ENCODE measurements around the gene PDE4D. TPM values are rescaled to one million over a fixed set of nuclear protein-coding genes. Genes with fewer than 3 reads are reported as not detected.

PDE4D gene
- total RNA-seq, 1 donor from 2014 or later, result 44.8 TPM

DNA sequence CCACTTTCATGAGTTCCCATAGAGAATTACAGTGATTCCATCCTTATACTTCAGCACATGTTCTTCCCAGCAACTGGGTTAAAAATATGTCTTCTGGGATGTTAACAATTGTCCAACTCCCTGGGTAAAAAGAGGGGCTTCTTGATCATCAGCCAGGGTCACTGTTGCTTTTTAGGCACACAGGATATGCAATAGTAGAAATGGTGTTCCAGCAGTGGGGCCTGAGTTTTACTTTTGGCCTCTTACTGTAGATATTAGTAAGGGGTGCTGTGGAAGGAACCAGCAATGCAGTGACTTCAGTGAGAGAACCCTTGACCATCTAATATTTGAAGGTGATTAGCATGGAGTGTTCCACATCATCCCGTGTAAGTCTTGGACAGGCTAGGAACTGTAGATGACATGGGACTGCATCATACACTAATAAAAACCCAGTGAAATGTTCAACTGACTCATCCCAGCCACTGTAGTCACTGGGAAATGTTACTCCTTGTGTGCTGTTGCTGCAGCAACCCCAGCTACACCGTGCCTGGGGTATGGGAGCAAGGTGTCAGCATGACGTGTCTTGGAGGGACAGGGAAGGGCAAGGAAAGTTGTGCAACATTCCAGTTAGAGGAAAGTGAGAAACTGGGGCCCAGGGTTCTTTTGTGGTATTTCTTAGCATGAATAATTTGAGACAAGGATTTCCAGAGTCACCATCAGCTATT lies 699.8 kb downstream of the PDE4D start:
- H3K27me3 ChIP-seq, result no peaks in the 10 kb centered on the region
- no peak overlapping the region for H3K4me3 ChIP-seq
- no peaks in the 10 kb centered on the region for H3K9me3 ChIP-seq
- no peaks in the 10 kb centered on the region for H3K4me1 ChIP-seq
- H3K27ac ChIP-seq, result no peak overlapping the region
- DNase-seq (ENCODE audit: low spot score in 2 of 2), result no peak
- intact Hi-C loops (cut with DNase I), result loop anchor here (10.0 kb wide), 1 partner anchor 481 kb away; no protein-coding TSS in a partner anchor
- H3K36me3 ChIP-seq, result no peaks in the 10 kb centered on the region
- TF ChIP-seq, protein P1, sequence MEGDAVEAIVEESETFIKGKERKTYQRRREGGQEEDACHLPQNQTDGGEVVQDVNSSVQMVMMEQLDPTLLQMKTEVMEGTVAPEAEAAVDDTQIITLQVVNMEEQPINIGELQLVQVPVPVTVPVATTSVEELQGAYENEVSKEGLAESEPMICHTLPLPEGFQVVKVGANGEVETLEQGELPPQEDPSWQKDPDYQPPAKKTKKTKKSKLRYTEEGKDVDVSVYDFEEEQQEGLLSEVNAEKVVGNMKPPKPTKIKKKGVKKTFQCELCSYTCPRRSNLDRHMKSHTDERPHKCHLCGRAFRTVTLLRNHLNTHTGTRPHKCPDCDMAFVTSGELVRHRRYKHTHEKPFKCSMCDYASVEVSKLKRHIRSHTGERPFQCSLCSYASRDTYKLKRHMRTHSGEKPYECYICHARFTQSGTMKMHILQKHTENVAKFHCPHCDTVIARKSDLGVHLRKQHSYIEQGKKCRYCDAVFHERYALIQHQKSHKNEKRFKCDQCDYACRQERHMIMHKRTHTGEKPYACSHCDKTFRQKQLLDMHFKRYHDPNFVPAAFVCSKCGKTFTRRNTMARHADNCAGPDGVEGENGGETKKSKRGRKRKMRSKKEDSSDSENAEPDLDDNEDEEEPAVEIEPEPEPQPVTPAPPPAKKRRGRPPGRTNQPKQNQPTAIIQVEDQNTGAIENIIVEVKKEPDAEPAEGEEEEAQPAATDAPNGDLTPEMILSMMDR (IDR thresholded peaks at IDR 0.05), result no peak

DNA sequence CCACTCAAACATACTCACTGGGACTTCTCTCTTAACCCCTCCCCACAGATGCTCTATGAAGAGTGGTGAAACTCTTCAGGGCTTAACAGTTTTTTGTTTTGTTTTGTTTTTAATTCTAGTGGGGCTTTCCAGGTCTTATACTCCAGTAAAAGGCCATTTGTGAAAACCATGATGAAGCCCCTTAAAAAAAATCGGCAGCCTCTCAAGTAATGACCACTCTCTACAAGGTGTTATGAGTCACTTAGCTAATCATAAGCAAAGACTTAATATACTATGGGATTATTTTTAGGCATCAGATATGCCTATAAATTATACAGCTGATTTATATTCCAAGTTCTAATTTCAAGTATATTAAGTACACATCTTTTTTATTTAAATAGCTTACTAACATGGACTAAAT lies 702.8 kb downstream of the PDE4D start:
- no peaks in the 10 kb centered on the region for H3K4me1 ChIP-seq
- H3K9me3 ChIP-seq, result no peaks in the 10 kb centered on the region
- no peak for DNase-seq (ENCODE audit: low spot score in 2 of 2)
- TF ChIP-seq, protein P1 (IDR thresholded peaks at IDR 0.05), result no peak
- intact Hi-C loops (cut with DNase I), result loop anchor here (10.0 kb wide), 1 partner anchor 484 kb away; no protein-coding TSS in a partner anchor
- H3K4me3 ChIP-seq, result no peak overlapping the region
- H3K36me3 ChIP-seq, result no peaks in the 10 kb centered on the region
- no peak overlapping the region for H3K27ac ChIP-seq
- no peaks in the 10 kb centered on the region for H3K27me3 ChIP-seq

DNA sequence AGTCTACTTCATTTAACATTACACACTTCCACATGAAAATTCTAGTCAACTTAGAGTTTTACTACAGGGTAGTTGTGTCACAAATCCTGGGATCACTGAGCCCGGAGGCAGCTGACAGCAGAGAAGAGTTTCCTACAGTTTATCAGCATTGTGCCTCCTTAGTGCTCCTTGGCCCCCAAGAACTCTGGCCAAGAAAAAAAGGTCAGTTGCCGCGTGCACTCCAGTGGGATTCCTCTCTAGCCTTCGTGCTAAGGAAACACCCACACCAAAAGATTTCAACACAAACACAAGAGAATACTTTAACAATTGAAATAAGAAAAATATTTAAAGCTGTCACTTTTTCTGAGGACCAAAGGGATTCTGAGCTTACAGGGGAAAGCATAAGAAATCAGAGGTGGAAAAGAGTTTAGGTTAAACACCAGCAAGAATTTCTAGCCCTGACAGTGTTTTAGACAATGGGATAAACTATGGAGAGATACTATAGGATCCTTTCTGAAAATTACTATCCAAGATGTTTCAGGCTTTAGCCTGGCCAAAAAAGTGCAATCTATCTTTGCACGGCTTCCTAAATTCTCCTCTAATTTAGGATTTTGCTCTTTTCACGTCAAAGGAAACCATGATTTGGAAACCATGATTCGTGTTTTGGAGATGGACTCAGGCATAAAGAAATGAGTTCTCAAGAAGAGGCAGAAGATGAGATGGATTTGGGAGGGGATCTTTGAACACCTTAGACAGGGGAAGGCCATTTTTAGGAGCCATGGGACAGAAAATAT lies 703.9 kb downstream of the PDE4D start:
- no peak overlapping the region for H3K4me3 ChIP-seq
- TF ChIP-seq, protein P1 (IDR thresholded peaks at IDR 0.05), result no peak
- no peak for DNase-seq (ENCODE audit: low spot score in 2 of 2)
- no peaks in the 10 kb centered on the region for H3K9me3 ChIP-seq
- intact Hi-C loops (cut with DNase I), result loop anchor here (2.0 to 10.0 kb wide), 3 partner anchors 177 to 608 kb away; no protein-coding TSS in a partner anchor
- no peaks in the 10 kb centered on the region for H3K36me3 ChIP-seq
- no peaks in the 10 kb centered on the region for H3K27me3 ChIP-seq
- no peaks in the 10 kb centered on the region for H3K4me1 ChIP-seq
- H3K27ac ChIP-seq, result no peak overlapping the region

DNA sequence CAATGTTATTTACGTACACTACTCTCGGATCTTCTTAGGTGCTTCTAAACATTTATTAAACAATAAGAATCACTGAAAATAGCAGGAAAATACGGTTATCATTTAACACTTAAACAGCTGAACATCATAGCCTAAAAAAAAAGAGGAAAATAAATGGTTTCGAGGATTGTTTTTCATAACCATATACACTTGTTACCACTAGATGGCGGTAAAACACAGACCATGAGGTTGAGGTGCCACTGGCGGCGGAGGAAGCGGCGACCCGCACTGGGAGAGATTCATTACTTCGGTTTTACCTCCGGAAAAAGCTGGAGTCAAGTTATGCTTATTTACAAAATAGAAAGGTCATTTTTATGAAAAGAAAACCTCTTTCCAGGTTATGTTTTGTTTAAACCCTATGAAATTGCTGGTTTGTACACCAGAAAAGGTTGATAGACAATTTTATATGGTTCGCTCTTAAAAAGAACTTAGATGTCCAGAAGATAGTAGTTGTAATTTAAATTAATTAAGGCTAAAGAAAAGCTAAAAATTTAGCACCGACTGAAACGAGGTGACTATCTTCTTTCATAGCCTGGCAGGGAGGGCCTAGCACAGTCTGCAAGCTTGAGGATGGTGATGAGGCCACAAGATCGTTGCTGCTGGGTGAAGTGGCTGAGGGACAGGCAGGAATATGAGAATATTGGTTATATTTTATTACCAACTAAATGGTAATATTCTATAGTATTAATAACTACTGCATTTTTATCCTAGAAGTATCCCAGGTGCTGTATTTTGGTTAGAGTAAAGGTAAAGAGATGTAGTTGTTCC lies 704.9 kb downstream of the PDE4D start:
- Histone ChIP-seq H3K4me1 (no peaks in the 10 kb centered on the region), H3K27ac (no peak overlapping the region), H3K9me3 (no peaks in the 10 kb centered on the region), H3K4me3 (no peak overlapping the region), H3K36me3 (no peaks in the 10 kb centered on the region), H3K27me3 (no peaks in the 10 kb centered on the region)
- peak in 1 of 2 donors; percentile 80 for DNase-seq (ENCODE audit: low spot score in 2 of 2)
- TF ChIP-seq, protein P1 (IDR thresholded peaks at IDR 0.05), result peak; percentile 62 to 79 (median 69)
- intact Hi-C loops (cut with DNase I), result loop anchor here (1.0 to 5.0 kb wide), 3 partner anchors 178 to 609 kb away; no protein-coding TSS in a partner anchor

DNA sequence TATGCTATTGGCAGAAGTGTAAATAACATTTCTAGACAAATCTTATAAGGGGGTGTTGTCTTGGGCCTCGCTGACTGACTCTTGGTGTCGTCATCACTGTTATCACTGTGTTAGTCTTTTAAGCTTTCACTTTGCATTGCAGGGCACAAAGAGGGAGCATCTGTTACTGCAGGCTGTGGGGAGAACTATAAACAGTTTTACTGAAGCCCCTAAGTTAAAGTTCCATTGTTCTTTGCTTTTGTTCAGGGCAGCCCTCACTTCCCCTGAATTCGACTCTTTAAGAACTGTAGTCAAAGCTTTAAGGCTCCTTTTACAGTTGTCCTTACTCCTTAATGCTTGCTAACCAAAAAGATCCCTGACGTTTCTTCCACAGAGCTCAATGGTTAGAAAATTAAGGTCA lies 705.7 kb downstream of the PDE4D start:
- intact Hi-C loops (cut with DNase I), result loop anchor here (1.0 to 5.0 kb wide), 3 partner anchors 179 to 609 kb away; no protein-coding TSS in a partner anchor
- Histone ChIP-seq H3K36me3 (no peaks in the 10 kb centered on the region), H3K4me3 (no peak overlapping the region), H3K27ac (no peak overlapping the region), H3K9me3 (no peaks in the 10 kb centered on the region), H3K27me3 (no peaks in the 10 kb centered on the region), H3K4me1 (no peaks in the 10 kb centered on the region)
- no peak for DNase-seq (ENCODE audit: low spot score in 2 of 2)
- TF ChIP-seq, protein P1 (IDR thresholded peaks at IDR 0.05), result no peak
